ENCODE results near the gene LAX1. TPM values are rescaled to one million over a fixed set of nuclear protein-coding genes. Genes with fewer than 3 reads are reported as not detected.
"Not testable (repeated sequence)": the region's sequence is repeated elsewhere in the genome, so short reads cannot be mapped to it uniquely, and the experiment has no call there.

The LAX1 gene
- total RNA-seq, 1 donor from 2014 or later: not detected

DNA sequence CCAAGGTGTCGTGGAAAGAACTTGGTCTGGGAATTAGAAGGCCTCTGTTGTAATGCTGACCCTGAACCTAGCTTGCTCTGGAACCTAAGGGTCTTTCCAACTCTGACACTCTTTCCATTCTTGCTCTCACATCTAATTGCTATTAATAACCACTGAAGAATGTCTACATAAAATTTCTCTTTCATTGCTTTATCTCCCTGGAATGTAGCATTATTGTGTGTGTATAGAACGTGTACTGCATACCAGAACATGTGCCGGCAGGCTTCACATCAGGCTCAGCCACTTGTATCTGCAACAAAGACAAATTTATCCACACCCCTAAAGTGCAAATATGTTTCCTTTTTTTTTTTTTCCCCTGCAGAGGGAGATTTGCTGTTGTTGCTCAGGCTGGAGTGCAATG lies 13.9 kb upstream of the LAX1 start:
- Mint-ChIP-seq H3K27me3 (ENCODE audit: low read depth) (no peaks in the 10 kb centered on the region), H3K4me3 (no peak overlapping the region), H3K36me3 (ENCODE audit: low read depth) (peaks cover 5% of the 10 kb centered on the region), H3K4me1 (peaks cover 7% of the 10 kb centered on the region), H3K27ac (ENCODE audit: unreplicated experiment) (no peak overlapping the region), H3K9me3 (peaks cover 8% of the 10 kb centered on the region)
- no peak for DNase-seq (ENCODE audit: low read depth, low spot score)
- TF ChIP-seq, protein P1, sequence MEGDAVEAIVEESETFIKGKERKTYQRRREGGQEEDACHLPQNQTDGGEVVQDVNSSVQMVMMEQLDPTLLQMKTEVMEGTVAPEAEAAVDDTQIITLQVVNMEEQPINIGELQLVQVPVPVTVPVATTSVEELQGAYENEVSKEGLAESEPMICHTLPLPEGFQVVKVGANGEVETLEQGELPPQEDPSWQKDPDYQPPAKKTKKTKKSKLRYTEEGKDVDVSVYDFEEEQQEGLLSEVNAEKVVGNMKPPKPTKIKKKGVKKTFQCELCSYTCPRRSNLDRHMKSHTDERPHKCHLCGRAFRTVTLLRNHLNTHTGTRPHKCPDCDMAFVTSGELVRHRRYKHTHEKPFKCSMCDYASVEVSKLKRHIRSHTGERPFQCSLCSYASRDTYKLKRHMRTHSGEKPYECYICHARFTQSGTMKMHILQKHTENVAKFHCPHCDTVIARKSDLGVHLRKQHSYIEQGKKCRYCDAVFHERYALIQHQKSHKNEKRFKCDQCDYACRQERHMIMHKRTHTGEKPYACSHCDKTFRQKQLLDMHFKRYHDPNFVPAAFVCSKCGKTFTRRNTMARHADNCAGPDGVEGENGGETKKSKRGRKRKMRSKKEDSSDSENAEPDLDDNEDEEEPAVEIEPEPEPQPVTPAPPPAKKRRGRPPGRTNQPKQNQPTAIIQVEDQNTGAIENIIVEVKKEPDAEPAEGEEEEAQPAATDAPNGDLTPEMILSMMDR (conservative IDR thresholded peaks at IDR 0.05): peak; percentile 32

DNA sequence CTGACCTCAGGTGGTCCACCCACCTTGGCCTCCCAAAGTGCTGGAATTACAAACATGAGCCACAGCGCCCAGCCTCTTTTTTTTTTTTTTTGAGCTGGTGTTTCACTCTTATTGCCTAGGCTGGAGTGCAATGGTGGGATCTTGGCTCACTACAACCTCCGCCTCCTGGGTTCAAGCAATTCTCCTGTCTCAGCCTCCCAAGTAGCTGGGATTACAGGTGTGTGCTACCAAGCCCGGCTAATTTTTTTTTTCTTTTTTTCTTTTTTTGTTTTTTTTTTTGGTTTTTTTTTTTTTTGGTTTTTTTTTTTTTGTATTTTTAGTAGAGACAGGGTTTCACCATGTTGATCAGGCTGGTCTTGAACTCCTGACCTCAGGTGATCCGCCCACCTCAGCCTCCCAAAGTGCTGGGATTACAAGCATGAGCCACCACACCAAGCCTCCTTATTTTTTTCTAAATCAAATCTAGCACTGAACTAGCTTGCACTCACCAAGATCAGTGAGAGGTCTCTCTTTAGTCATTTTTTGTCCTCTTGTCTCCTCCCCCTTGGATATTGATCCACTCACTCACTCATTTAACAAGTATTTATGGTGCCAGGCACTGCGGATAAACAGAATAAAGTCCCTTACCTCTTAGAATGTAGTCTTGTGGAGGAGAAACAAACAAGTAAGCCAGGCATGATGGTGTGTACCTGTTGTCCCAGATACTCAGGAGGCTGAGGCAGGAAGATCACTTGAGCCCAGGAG lies 13.2 kb upstream of the LAX1 start:
- not testable (repeated sequence) for DNase-seq (ENCODE audit: low read depth, low spot score); H3K36me3 Mint-ChIP-seq (ENCODE audit: low read depth); H3K9me3 Mint-ChIP-seq; H3K27ac Mint-ChIP-seq (ENCODE audit: unreplicated experiment); H3K4me1 Mint-ChIP-seq; H3K4me3 Mint-ChIP-seq; H3K27me3 Mint-ChIP-seq (ENCODE audit: low read depth)

DNA sequence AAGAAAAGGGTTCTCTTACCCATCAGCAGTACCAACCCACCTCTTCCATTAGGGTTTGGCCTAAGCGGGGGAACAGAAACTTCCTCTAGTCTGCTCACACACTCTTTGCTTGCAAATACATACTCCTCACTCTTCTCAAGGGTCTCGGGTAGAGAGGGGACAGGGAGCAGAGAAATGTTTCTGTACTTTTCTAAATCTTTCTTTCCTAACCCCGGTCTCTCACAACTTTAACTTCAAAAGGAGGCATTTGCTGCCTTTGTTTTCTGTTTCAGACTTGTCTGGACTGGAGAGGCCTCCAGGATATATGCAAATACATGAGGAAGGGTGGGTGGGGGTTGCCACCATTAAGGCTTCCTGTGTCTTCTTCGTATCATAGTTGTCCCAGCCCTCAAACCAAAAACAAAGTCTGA lies 10.5 kb upstream of the LAX1 start:
- Mint-ChIP-seq H3K4me1 (peaks cover 7% of the 10 kb centered on the region), H3K27me3 (ENCODE audit: low read depth) (no peaks in the 10 kb centered on the region), H3K27ac (ENCODE audit: unreplicated experiment) (no peak overlapping the region), H3K4me3 (no peak overlapping the region), H3K9me3 (no peaks in the 10 kb centered on the region), H3K36me3 (ENCODE audit: low read depth) (no peaks in the 10 kb centered on the region)
- DNase-seq (ENCODE audit: low read depth, low spot score): no peak
- TF ChIP-seq, protein P1 (conservative IDR thresholded peaks at IDR 0.05): no peak

DNA sequence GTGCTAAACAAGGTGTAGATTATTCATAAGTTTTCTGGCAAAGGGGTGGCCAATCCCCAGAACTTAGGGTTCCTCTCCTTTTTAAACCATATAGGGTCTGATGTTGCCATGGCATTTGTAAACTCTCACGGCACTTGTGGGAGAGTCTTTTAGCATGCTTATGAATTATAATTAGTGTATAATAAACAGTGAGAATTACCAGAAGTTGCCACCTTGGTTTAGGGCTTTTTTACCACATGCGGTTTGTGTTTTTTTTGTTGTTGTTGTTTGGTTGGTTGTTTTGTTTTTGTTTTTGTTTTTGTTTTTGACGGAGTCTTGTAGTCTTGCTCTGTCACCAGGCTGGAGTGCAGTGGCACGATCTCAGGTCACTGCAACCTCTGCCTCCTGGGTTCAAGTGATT lies 8.9 kb upstream of the LAX1 start:
- H3K4me1 Mint-ChIP-seq: peaks cover 16% of the 10 kb centered on the region
- H3K36me3 Mint-ChIP-seq (ENCODE audit: low read depth): no peaks in the 10 kb centered on the region
- TF ChIP-seq, protein P1 (conservative IDR thresholded peaks at IDR 0.05): no peak
- H3K27ac Mint-ChIP-seq (ENCODE audit: unreplicated experiment): no peak overlapping the region
- H3K27me3 Mint-ChIP-seq (ENCODE audit: low read depth): no peaks in the 10 kb centered on the region
- DNase-seq (ENCODE audit: low read depth, low spot score): no peak
- H3K9me3 Mint-ChIP-seq: no peaks in the 10 kb centered on the region
- no peak overlapping the region for H3K4me3 Mint-ChIP-seq

DNA sequence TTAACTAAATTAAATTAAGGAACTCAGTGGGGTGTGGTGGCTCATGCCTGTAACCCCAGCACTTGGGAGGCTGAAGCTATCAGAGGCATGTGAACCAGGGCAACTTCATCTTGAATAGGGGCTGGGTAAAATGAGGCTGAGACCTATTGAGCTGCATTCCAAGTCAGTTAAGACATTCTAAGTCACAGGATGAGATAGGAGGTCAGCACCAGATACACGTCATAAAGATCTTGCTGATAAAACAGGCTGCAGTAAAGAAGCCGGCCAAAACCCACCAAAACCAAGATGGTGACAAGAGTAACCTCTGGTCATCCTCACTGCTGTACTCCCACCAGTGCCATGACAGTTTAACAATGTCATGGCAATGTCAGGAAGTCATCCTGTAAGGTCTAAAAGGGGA lies 6.2 kb upstream of the LAX1 start:
- not testable (repeated sequence) for H3K27me3 Mint-ChIP-seq (ENCODE audit: low read depth); H3K36me3 Mint-ChIP-seq (ENCODE audit: low read depth); H3K9me3 Mint-ChIP-seq; DNase-seq (ENCODE audit: low read depth, low spot score); H3K27ac Mint-ChIP-seq (ENCODE audit: unreplicated experiment); H3K4me3 Mint-ChIP-seq
- peaks cover 16% of the 10 kb centered on the region for H3K4me1 Mint-ChIP-seq

DNA sequence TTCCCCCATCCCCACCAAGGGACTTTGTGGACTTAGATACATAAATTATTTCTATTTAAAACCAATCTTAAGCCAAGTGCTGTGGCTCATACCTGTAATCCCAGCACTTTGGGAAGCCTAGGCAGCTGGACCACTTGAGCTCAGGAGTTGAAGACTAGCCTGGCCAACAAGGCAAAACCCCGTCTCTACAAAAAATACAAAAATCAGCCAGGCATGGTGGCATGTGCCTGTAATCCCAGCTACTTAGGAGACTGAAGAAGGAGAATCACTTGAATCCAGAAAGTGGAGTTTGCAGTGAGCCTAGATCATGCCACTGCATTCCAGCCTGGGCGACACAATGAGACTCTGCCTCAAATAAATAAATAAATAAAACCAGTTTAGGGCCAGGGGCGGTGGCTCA lies 4.5 kb upstream of the LAX1 start:
- H3K4me1 Mint-ChIP-seq: peaks cover 8% of the 10 kb centered on the region
- H3K27ac Mint-ChIP-seq (ENCODE audit: unreplicated experiment): no peak overlapping the region
- no peaks in the 10 kb centered on the region for H3K36me3 Mint-ChIP-seq (ENCODE audit: low read depth)
- no peaks in the 10 kb centered on the region for H3K9me3 Mint-ChIP-seq
- DNase-seq (ENCODE audit: low read depth, low spot score): no peak
- no peak overlapping the region for H3K4me3 Mint-ChIP-seq
- TF ChIP-seq, protein P1 (conservative IDR thresholded peaks at IDR 0.05): no peak
- H3K27me3 Mint-ChIP-seq (ENCODE audit: low read depth): no peaks in the 10 kb centered on the region

DNA sequence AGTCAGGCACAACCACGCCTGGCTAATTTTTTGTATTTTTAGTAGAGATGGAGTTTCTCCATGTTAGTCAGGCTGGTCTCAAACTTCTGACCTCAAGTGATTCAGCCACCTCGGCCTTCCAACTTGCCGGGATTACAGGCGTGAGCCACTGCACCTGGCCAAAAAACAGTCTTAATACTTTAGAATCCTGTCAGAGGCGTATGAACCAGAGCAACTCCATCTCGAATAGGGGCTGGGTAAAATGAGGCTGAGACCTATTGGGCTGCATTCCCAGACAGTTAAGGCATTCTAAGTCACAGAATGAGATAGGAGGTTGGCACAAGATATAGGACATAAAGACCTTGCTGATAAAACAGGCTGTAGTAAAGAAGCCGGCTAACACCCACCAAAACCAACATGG lies 3.0 kb upstream of the LAX1 start:
- H3K27me3 Mint-ChIP-seq (ENCODE audit: low read depth); H3K27ac Mint-ChIP-seq (ENCODE audit: unreplicated experiment); H3K4me1 Mint-ChIP-seq; H3K36me3 Mint-ChIP-seq (ENCODE audit: low read depth); H3K4me3 Mint-ChIP-seq; DNase-seq (ENCODE audit: low read depth, low spot score); H3K9me3 Mint-ChIP-seq: not testable (repeated sequence)

All from neural crest cell (in vitro differentiated cells).